Measurements from ENCODE around the gene CNTN4.

The CNTN4 gene

DNA sequence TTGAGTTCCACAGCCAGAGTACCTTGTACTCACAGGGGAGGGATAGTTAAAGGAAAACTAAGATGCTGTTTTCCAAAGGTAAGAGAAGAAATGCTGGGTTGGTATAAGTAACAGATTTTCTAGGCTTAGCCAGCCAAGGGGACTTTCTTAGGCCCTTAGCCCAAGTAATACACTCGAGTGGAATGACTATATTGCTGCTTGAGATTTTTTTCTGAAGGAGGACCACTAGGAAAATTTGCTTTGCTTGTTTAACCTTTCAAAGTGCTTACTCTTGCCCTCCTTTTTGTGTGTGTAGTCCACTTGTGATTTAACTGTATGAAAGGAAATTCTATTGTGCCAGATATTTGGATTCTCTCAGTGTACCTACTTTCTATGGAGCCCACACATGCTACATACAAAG, 961.0 kb downstream of the CNTN4 start:
- no peak overlapping the region for H3K4me3 ChIP-seq (replicated peaks; ENCODE audit: insufficient read depth, low read length)
- no peak overlapping the region for H3K27ac ChIP-seq (replicated peaks)
- no peak for DNase-seq (ENCODE audit: low read depth in 1 of 2, low spot score in 1 of 2)
- H3K27me3 ChIP-seq (ENCODE audit: insufficient read depth, poor library complexity, severe bottlenecking), result no peaks in the 10 kb centered on the region
- TF ChIP-seq GABPA (IDR thresholded peaks at IDR 0.05; ENCODE audit: low read depth), result no peak
- TF ChIP-seq CTCF (IDR thresholded peaks at IDR 0.05; ENCODE audit: insufficient read depth, low read length), result no peak
- no peak for TF ChIP-seq REST (IDR thresholded peaks at IDR 0.05; ENCODE audit: insufficient replicate concordance, low read depth)
- no peak for TF ChIP-seq POLR2AphosphoS5 (IDR thresholded peaks at IDR 0.05; ENCODE audit: low read depth)

- Histone ChIP-seq H3K27ac (replicated peaks) (no peak overlapping the region), H3K27me3 (ENCODE audit: insufficient read depth, poor library complexity, severe bottlenecking) (no peaks in the 10 kb centered on the region), H3K4me3 (replicated peaks; ENCODE audit: insufficient read depth, low read length) (no peak overlapping the region)
- DNase-seq (ENCODE audit: low read depth in 1 of 2, low spot score in 1 of 2), result no peak
- TF ChIP-seq REST (IDR thresholded peaks at IDR 0.05; ENCODE audit: insufficient replicate concordance, low read depth), result no peak
- TF ChIP-seq CTCF (IDR thresholded peaks at IDR 0.05; ENCODE audit: insufficient read depth, low read length), result no peak
- no peak for TF ChIP-seq SPI1 (IDR thresholded peaks at IDR 0.05; ENCODE audit: borderline replicate concordance, low read depth)
- TF ChIP-seq POLR2AphosphoS5 (IDR thresholded peaks at IDR 0.05; ENCODE audit: low read depth), result no peak
- no peak for TF ChIP-seq GABPA (IDR thresholded peaks at IDR 0.05; ENCODE audit: low read depth)
These were observed 965.6 kb downstream of the CNTN4 start for GRCh38 chr3:3064297-3064696.

GRCh38 chr3:3065876-3066275, 967.2 kb downstream of the CNTN4 start:
- Histone ChIP-seq H3K27me3 (ENCODE audit: insufficient read depth, poor library complexity, severe bottlenecking) (no peaks in the 10 kb centered on the region), H3K27ac (replicated peaks) (no peak overlapping the region), H3K4me3 (replicated peaks; ENCODE audit: insufficient read depth, low read length) (no peak overlapping the region)
- TF ChIP-seq SPI1 (IDR thresholded peaks at IDR 0.05; ENCODE audit: borderline replicate concordance, low read depth) (no peak), CTCF (IDR thresholded peaks at IDR 0.05; ENCODE audit: insufficient read depth, low read length) (no peak), REST (IDR thresholded peaks at IDR 0.05; ENCODE audit: insufficient replicate concordance, low read depth) (no peak), GABPA (IDR thresholded peaks at IDR 0.05; ENCODE audit: low read depth) (no peak), POLR2AphosphoS5 (IDR thresholded peaks at IDR 0.05; ENCODE audit: low read depth) (no peak)
- DNase-seq (ENCODE audit: low read depth in 1 of 2, low spot score in 1 of 2), result no peak
